Lower lobe of right lung (tissue), 2 donors: ENCODE data around the gene PLCL1. TPM values are rescaled to one million over a fixed set of nuclear protein-coding genes. Genes with fewer than 3 reads are reported as not detected.

Experiments used
- ATAC-seq, 2 donors: fragments of 200-7000 bp; cut with Tn5 transposase; one replicate each; pipeline ENCODE4 v1.9.1; 2020 to 2022; ENCODE audit warnings: mild to moderate bottlenecking in 2 of 2, moderate library complexity in 2 of 2
- DNase-seq: peaks from one replicate; pipeline ENCODE4 v3.0.0-alpha.2; 2020
- H3K27ac ChIP-seq: fragments of 200-600 bp; one replicate; pipeline ENCODE4 v1.8.0; 2022
- H3K27me3 ChIP-seq: fragments of 200-600 bp; one replicate; pipeline ENCODE4 v1.8.0; 2022; ENCODE audit warnings: low read depth
- H3K36me3 ChIP-seq: fragments of 200-600 bp; one replicate; pipeline ENCODE4 v1.8.0; 2022; ENCODE audit warnings: mild to moderate bottlenecking
- H3K4me1 ChIP-seq: fragments of 200-600 bp; one replicate; pipeline ENCODE4 v1.8.0; 2022
- H3K4me3 ChIP-seq: fragments of 200-600 bp; one replicate; pipeline ENCODE4 v1.8.0; 2022; ENCODE audit warnings: mild to moderate bottlenecking
- H3K9me3 ChIP-seq: fragments of 200-600 bp; one replicate; pipeline ENCODE4 v1.8.0; 2022
- CTCF ChIP-seq: fragments of 200-600 bp; IDR thresholded peaks from one replicate; pipeline ENCODE4 v1.8.0; 2022; ENCODE audit warnings: antibody characterized with exemption, mild to moderate bottlenecking
- intact Hi-C: fragments of 100-400 bp; cut with DNase I; formaldehyde crosslinking; loops from one replicate; pipeline ENCODE4 v1.11.0; 2022
- total RNA-seq: library from RNA; stranded (reverse); fragmentation: NEBNext Ultra II Directional; extraction: Animal tissue kit (Norgen Biotek cat#: 25700); gene quantifications from one replicate; pipeline ENCODE4 v1.2.1, GENCODE V29; 2021
- donor health status: DM: no; HTN: yes; CAD: no; lungs with severe emphysema.

PLCL1 gene
- total RNA-seq, 1 donor from 2014 or later = 6.3 TPM

DNA sequence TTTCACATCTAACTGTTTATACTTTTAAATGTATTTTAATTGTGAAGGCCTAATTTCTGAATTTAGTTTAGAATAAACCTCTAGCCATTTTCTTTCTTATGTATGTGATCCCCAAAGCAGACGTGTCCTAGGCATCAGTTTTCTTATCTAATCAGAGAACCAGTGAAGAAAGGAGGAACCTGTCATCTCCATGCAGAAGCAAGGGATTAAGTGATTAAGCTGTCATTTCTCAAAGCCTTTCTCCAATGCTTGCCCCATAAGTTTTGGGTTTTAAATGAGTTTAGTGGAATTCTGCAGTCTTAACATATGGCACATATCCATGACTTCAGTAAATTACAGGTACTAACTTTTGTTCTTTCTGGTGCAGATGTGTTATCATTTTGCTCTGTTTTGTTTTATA, 190.4 kb downstream of the PLCL1 start:
- Histone ChIP-seq H3K9me3 (no peaks in the 10 kb centered on the region), H3K4me1 (no peaks in the 10 kb centered on the region), H3K27me3 (no peaks in the 10 kb centered on the region), H3K36me3 (no peaks in the 10 kb centered on the region), H3K4me3 (no peak overlapping the region), H3K27ac (no peak overlapping the region)
- intact Hi-C loops = no loop called here
- DNase-seq (no peak), ATAC-seq (no peak)
- TF ChIP-seq CTCF = no peak

DNA sequence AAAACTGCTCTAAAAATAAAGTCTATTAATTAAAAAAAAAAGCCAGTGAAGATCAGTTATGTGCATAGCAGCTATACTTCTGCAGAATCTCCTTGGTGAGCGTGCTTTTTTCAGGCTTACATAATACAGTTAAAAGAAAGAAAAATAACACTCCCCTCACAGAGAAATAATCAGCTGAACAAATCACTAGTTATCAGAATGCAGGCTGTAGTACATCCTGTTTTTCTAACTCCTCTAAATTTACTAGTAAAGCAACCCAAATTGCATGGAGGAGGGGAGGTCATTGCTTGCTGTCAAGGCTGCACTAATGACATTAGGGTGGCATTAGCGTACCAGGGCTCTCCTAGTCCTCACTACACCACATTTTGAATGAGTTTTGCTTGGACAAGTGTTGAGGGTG, 192.2 kb downstream of the PLCL1 start:
- Histone ChIP-seq H3K27me3 (no peaks in the 10 kb centered on the region), H3K36me3 (no peaks in the 10 kb centered on the region), H3K4me3 (no peak overlapping the region), H3K4me1 (no peaks in the 10 kb centered on the region), H3K27ac (no peak overlapping the region), H3K9me3 (no peaks in the 10 kb centered on the region)
- intact Hi-C loops = no loop called here
- DNase-seq = no peak
- no peak for TF ChIP-seq CTCF
- ATAC-seq = peak in 1 of 2 donors; percentile 38

DNA sequence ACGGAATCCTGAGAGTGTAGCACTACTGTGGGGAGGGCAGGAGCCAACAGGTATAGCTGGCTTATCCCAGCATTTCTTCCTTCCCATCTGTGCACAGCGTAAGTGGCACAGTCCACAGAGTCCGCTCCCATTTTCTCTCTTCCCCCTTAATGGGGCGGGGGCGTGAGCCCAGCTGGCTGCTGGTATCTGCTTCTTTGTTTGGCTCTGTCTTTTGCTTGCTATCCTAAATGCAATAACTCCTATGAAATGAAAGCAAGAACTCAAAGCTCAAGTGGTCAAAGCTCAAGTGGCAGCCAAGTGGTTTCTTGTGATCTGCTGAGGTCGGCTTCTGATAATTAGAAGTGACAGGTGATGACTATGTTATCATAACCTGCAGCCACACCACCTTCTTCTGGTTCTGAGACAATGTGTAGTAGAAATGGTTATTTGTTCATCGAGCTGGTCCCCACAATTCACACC, 192.7 kb downstream of the PLCL1 start:
- intact Hi-C loops = no loop called here
- peak; percentile 37 to 64 for ATAC-seq
- Histone ChIP-seq H3K4me1 (no peaks in the 10 kb centered on the region), H3K9me3 (no peaks in the 10 kb centered on the region), H3K4me3 (no peak overlapping the region), H3K36me3 (no peaks in the 10 kb centered on the region), H3K27ac (no peak overlapping the region), H3K27me3 (no peaks in the 10 kb centered on the region)
- no peak for TF ChIP-seq CTCF
- no peak for DNase-seq

GRCh38 chr2:197998702-197999101, 194.3 kb downstream of the PLCL1 start:
- intact Hi-C loops = no loop called here
- Histone ChIP-seq H3K27me3 (no peaks in the 10 kb centered on the region), H3K9me3 (no peaks in the 10 kb centered on the region), H3K4me1 (no peaks in the 10 kb centered on the region), H3K27ac (no peak overlapping the region), H3K36me3 (no peaks in the 10 kb centered on the region), H3K4me3 (no peak overlapping the region)
- DNase-seq (no peak), ATAC-seq (no peak)
- no peak for TF ChIP-seq CTCF

DNA sequence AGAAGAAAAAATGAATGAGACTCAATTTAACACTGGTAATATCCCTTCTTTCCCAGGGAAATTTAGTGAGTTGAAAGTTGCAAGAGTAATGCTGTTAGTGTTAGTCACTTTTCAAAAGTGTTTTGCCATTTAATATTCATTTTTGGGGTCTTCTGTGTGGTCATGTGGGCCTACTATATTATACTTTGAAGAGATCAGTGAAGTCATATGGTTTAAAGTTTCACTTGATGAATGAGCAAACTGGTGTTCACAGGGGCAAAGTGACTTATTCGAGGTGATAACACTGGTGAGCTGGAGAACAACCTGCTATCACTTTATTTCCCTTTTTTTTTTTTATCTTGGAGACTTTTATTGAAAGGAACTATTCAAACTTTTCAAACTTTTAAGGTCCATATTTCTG, 196.0 kb downstream of the PLCL1 start:
- H3K9me3 ChIP-seq = no peaks in the 10 kb centered on the region
- DNase-seq (no peak), ATAC-seq (no peak)
- no peak for TF ChIP-seq CTCF
- H3K36me3 ChIP-seq = no peaks in the 10 kb centered on the region
- H3K4me3 ChIP-seq = no peak overlapping the region
- H3K27ac ChIP-seq = no peak overlapping the region
- no peaks in the 10 kb centered on the region for H3K4me1 ChIP-seq
- intact Hi-C loops = no loop called here
- H3K27me3 ChIP-seq = no peaks in the 10 kb centered on the region

DNA sequence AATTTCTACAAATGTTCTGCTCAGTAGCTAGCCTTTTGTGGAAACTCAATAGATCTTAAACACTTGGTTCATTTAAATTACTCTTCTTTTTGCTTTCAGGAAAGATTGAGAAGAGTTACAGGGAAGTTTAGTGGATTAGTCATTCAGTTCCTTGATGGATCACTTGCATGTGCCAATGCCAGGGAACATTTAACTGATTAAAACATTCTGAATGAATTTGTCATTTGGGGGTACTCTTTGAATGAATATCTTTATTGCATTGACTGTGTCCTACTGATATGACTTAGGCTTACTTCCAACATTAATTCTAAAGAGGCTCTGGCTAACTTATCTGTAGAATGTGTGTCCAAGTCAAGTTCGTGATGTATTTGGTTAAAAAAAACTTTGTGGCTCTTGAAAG, 199.8 kb downstream of the PLCL1 start:
- DNase-seq = no peak
- Histone ChIP-seq H3K27me3 (no peaks in the 10 kb centered on the region), H3K4me1 (no peaks in the 10 kb centered on the region), H3K9me3 (peaks cover 1% of the 10 kb centered on the region), H3K4me3 (no peak overlapping the region), H3K36me3 (no peaks in the 10 kb centered on the region), H3K27ac (no peak overlapping the region)
- TF ChIP-seq CTCF = no peak
- intact Hi-C loops = no loop called here
- ATAC-seq = no peak
